GM12878 (cell line): Measurements from ENCODE around the gene PITPNM3. TPM values are rescaled to one million over a fixed set of nuclear protein-coding genes. Genes with fewer than 3 reads are reported as not detected.

Source experiments
- ATAC-seq: fragments of 200-7000 bp; cut with Tn5 transposase; 3 replicates; pipeline ENCODE4 v1.9.1; 2020; ENCODE audit warnings: mild to moderate bottlenecking, moderate library complexity
- BruUV-seq: library from RNA; stranded (reverse); fragments of 400-500 nt; replicated peaks from 2 replicates; lab custom pipeline; 2021; lab: Mats Ljungman, UMichigan
- CTCF ChIA-PET: fragments of 300-600 bp; sonication (Branson Sonifier 250); formaldehyde crosslinking; extraction: SDS; loops from one replicate; lab custom pipeline; 2021; ENCODE audit warnings: inconsistent platforms; lab: Yijun Ruan, JAX
- POLR2A ChIA-PET: fragments of 350-600 bp; formaldehyde crosslinking; extraction: SDS; loops from one replicate; lab custom pipeline; 2021; ENCODE audit warnings: inconsistent platforms; lab: Charles Lee
- RAD21 ChIA-PET: fragments of 300-600 bp; sonication (Branson Sonifier 250); formaldehyde crosslinking; loops from one replicate; lab custom pipeline; 2023; ENCODE audit warnings: antibody characterized with exemption; ENCODE audit not compliant: unreplicated experiment; lab: Charles Lee
- SMC1A ChIA-PET: fragments of 300-600 bp; sonication (Branson Sonifier 250); formaldehyde crosslinking; loops from one replicate; lab custom pipeline; 2023; ENCODE audit not compliant: unreplicated experiment, uncharacterized antibody; lab: Charles Lee
- DNase-seq: peaks from one replicate; pipeline ENCODE4 v3.0.0-alpha.2; 2011; ENCODE audit warnings: low read depth, low spot score
- FAIRE-seq: peaks from 3 replicates; lab custom pipeline; 2011; peaks lifted over from hg19 to GRCh38; lab: Jason Lieb, UNC
- H2AFZ ChIP-seq: 2 replicates; pipeline ENCODE4 v1.6.0; 2011; ENCODE audit warnings: low read depth, low read length, control low read depth; ENCODE audit not compliant: control insufficient read depth
- H3K27ac ChIP-seq: 2 replicates; pipeline ENCODE4 v1.5.1; 2011; ENCODE audit warnings: control low read depth; ENCODE audit not compliant: control insufficient read depth, insufficient read depth
- H3K27me3 ChIP-seq, 2 experiments: replicated peaks in 1 of 2; 2 replicates each; pipeline versions ENCODE4 v1.6.0 to v1.6.1; 2011; ENCODE audit warnings: low read length in 1 of 2; ENCODE audit not compliant: control insufficient read depth in 2 of 2, insufficient read depth in 2 of 2
- H3K36me3 ChIP-seq, 2 experiments: 2 replicates each; pipeline ENCODE4 v1.5.1; 2011; ENCODE audit warnings: low read length in 1 of 2; ENCODE audit not compliant: control insufficient read depth in 2 of 2, insufficient read depth in 2 of 2
- H3K4me1 ChIP-seq: 2 replicates; pipeline ENCODE4 v1.6.1; 2011; ENCODE audit warnings: mild to moderate bottlenecking, low read length, moderate library complexity, mixed read lengths; ENCODE audit not compliant: control insufficient read depth, insufficient read depth
- H3K4me2 ChIP-seq: 2 replicates; pipeline ENCODE4 v1.6.0; 2011; ENCODE audit warnings: control low read depth; ENCODE audit not compliant: control insufficient read depth, insufficient read depth
- H3K4me3 ChIP-seq: fragments of 200-600 bp; sonication (generic); 2 replicates; pipeline ENCODE4 v1.5.1; 2016
- H3K79me2 ChIP-seq: 2 replicates; pipeline ENCODE4 v1.6.0; 2011; ENCODE audit warnings: low read length; ENCODE audit not compliant: control insufficient read depth, insufficient read depth
- H3K9ac ChIP-seq: 2 replicates; pipeline ENCODE4 v1.8.0; 2011; ENCODE audit warnings: low read length, control low read depth, mixed read lengths; ENCODE audit not compliant: control insufficient read depth, insufficient read depth
- H3K9me3 ChIP-seq: replicated peaks from 3 replicates; pipeline ENCODE4 v1.5.1; 2011; ENCODE audit warnings: mild to moderate bottlenecking, low read length; ENCODE audit not compliant: control insufficient read depth, insufficient read depth
- H4K20me1 ChIP-seq: 2 replicates; pipeline ENCODE4 v1.6.0; 2011; ENCODE audit not compliant: control insufficient read depth, insufficient read depth
- ATF7 ChIP-seq: fragments of 450-650 bp; IDR thresholded peaks from 2 replicates; pipeline ENCODE4 v1.6.1; 2016; ENCODE audit warnings: low read depth, mild to moderate bottlenecking
- BHLHE40 ChIP-seq, 2 experiments: fragments of 450-650 bp in 1 of 2; IDR thresholded peaks; 2 replicates each; pipeline ENCODE4 v1.6.1; 2011 to 2017; ENCODE audit warnings: low read depth in 2 of 2, borderline replicate concordance in 1 of 2, improper control_type of control experiment in 1 of 2, low read length in 1 of 2, mild to moderate bottlenecking in 1 of 2
- E2F4 ChIP-seq: IDR thresholded peaks from 2 replicates; pipeline ENCODE4 v1.6.1; 2012; ENCODE audit warnings: low read depth, low read length, improper control_type of control experiment
- MXI1 ChIP-seq: fragments of 150-350 bp; IDR thresholded peaks from 2 replicates; pipeline ENCODE4 v1.6.1; 2011; ENCODE audit warnings: low read depth, mild to moderate bottlenecking, inconsistent platforms, low read length, improper control_type of control experiment
- NR2C2 ChIP-seq: IDR thresholded peaks from 2 replicates; pipeline ENCODE4 v1.6.1; 2011; ENCODE audit warnings: borderline replicate concordance, low read depth; ENCODE audit not compliant: control insufficient read depth, insufficient read length
- RAD21 ChIP-seq: IDR thresholded peaks from 2 replicates; pipeline ENCODE4 v1.6.1; 2011; ENCODE audit warnings: mild to moderate bottlenecking, low read depth, low read length, moderate library complexity; ENCODE audit not compliant: insufficient read depth
- SMC3 ChIP-seq: IDR thresholded peaks from 2 replicates; pipeline ENCODE4 v1.6.1; 2011; ENCODE audit warnings: low read length, improper control_type of control experiment, borderline replicate concordance
- TARDBP ChIP-seq: IDR thresholded peaks from 2 replicates; pipeline ENCODE4 v1.6.1; 2016; ENCODE audit warnings: borderline replicate concordance
- TCF12 ChIP-seq: IDR thresholded peaks from 2 replicates; pipeline ENCODE4 v1.6.1; 2011; ENCODE audit warnings: low read depth, mild to moderate bottlenecking, low read length
- WGBS: methylation state at CpG from one replicate; pipeline ENCODE4 v1.1.6; 2016; ENCODE audit warnings: low lambda C conversion rate; ENCODE audit not compliant: insufficient replicate concordance, insufficient coverage; ENCODE audit errors: missing lambda C conversion rate; 5-methylcytosine and 5-hydroxymethylcytosine counted together
- in situ Hi-C: fragments of 300-500 bp; cut with MboI; formaldehyde crosslinking; loops from 9 replicates; pipeline ENCODE4 v1.14.3; 2018; ENCODE audit warnings: mixed read lengths
- intact Hi-C: fragments of 100-400 bp; cut with micrococcal nuclease; formaldehyde crosslinking; loops from one replicate; pipeline ENCODE4 v1.14.2; 2022; ENCODE audit not compliant: unreplicated experiment
- polyA plus RNA-seq, 11 experiments: library from polyadenylated mRNA; depleted of rRNA in 4 of 11; unstranded in 6 of 11; stranded (reverse) in 5 of 11; fragments of >200 nt; fragmentation: Nextera tagmentation in 4 of 11; fragmentation: Illumina TruSeq in 1 of 11; extraction: Ambion mirVana in 4 of 11; extraction: Trizol in 1 of 11; gene quantifications; 1 replicate in 1 of 11; 2 replicates in 10 of 11; pipeline versions ENCODE4 v1.2.1 to v1.2.3, GENCODE V29; 2011 to 2016; ENCODE audit warnings: inconsistent platforms in 2 of 11, missing spikeins in 2 of 11, low read depth in 1 of 11
- total RNA-seq, 4 experiments: library from RNA; depleted of rRNA in 3 of 4; stranded (reverse); fragments of >200 nt in 3 of 4; fragmentation: Illumina TruSeq in 1 of 4; extraction: Trizol in 1 of 4; gene quantifications; 2 replicates each; pipeline versions ENCODE4 v1.2.1 to v1.2.3, GENCODE V29; 2013 to 2021
- TF ChIP-seq, protein P1 (sequence below): fragments of 150-350 bp; IDR thresholded peaks from 2 replicates; pipeline ENCODE4 v1.6.1; 2016; ENCODE audit warnings: low read depth, low read length
- TF ChIP-seq, protein P2 (sequence below), 3 experiments: IDR thresholded peaks in 2 of 3; conservative IDR thresholded peaks in 1 of 3; 2 replicates each; pipeline ENCODE4 v1.5.1; 2011; ENCODE audit warnings: low read depth in 3 of 3, low read length in 3 of 3, mild to moderate bottlenecking in 3 of 3, control low read depth in 2 of 3, moderate library complexity in 2 of 3, inconsistent platforms in 1 of 3, mixed read lengths in 1 of 3; ENCODE audit not compliant: control insufficient read depth in 2 of 3, insufficient read depth in 1 of 3; ENCODE audit errors: extremely low read depth in 1 of 3
- TF ChIP-seq, protein P3 (sequence below): fragments of 450-650 bp; IDR thresholded peaks from 2 replicates; pipeline ENCODE4 v1.6.1; 2017; ENCODE audit warnings: mild to moderate bottlenecking

PITPNM3 gene
- total and polyA plus RNA-seq, 10 of the 15 experiments (the other 5 are each of a cell fraction or from before 2014, with no cell fraction given), result 0.02 to 0.49 (median 0.19) TPM; not detected in 1

DNA sequence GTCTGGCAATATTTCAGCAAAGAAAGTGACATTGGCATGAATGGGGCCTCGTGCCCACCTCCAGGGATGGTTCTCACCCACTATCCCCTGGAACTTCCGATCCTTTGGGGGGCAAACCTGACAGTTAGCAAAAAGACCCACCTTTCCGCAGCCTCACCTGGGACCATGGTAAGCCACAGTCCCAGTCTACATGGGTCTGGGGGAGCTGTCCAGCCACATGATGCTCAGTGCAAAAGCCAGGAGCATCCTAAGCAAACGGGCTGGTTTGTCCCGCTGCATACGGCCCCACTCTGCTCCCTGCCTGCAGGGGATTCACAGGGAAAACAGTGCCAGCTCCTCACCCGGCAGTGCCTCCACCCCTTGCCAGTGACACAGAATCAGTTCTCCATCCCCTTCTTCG, 140.7 kb downstream of the PITPNM3 start (continued):
- TF ChIP-seq, protein P1, sequence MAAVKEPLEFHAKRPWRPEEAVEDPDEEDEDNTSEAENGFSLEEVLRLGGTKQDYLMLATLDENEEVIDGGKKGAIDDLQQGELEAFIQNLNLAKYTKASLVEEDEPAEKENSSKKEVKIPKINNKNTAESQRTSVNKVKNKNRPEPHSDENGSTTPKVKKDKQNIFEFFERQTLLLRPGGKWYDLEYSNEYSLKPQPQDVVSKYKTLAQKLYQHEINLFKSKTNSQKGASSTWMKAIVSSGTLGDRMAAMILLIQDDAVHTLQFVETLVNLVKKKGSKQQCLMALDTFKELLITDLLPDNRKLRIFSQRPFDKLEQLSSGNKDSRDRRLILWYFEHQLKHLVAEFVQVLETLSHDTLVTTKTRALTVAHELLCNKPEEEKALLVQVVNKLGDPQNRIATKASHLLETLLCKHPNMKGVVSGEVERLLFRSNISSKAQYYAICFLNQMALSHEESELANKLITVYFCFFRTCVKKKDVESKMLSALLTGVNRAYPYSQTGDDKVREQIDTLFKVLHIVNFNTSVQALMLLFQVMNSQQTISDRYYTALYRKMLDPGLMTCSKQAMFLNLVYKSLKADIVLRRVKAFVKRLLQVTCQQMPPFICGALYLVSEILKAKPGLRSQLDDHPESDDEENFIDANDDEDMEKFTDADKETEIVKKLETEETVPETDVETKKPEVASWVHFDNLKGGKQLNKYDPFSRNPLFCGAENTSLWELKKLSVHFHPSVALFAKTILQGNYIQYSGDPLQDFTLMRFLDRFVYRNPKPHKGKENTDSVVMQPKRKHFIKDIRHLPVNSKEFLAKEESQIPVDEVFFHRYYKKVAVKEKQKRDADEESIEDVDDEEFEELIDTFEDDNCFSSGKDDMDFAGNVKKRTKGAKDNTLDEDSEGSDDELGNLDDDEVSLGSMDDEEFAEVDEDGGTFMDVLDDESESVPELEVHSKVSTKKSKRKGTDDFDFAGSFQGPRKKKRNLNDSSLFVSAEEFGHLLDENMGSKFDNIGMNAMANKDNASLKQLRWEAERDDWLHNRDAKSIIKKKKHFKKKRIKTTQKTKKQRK, result no peak

DNA sequence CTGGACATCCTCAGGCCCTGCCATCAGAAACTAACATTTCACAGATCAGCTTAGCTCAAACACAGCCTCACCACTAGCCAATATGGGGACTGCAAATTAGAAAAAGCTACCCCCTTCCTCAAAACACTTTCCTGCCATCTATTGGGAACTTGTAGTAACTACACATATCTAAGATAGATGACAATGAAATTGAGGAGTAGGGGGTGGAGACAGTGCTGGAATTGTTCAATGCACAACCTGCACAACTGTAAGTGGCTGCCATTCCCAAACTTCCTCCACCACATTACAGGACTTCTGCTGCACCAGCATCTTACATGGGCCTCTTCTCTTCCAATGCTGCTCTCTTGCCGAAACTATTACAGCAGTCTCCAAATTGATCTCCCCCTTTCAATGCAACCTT, 143.3 kb downstream of the PITPNM3 start:
- Histone ChIP-seq H3K9me3 (no peaks in the 10 kb centered on the region), H3K4me1 (no peaks in the 10 kb centered on the region), H3K27me3 (no peaks in the 10 kb centered on the region), H3K4me3 (no peak overlapping the region), H3K4me2 (no peak overlapping the region), H2AFZ (no peak overlapping the region), H3K79me2 (no peaks in the 10 kb centered on the region), H4K20me1 (no peaks in the 10 kb centered on the region)
- BruUV-seq, result no TSS peak
- RAD21 ChIA-PET, result interaction anchor here (0.6 to 0.7 kb wide), 2 partner anchors 24 to 707 kb away, joined by 3 to 4 read pairs; no protein-coding TSS in a partner anchor
- DNase-seq, result no peak
- CTCF ChIA-PET, result interaction anchor here (0.7 to 1.7 kb wide), 8 partner anchors 11 to 827 kb away, joined by 3 to 4 read pairs (median 3); no protein-coding TSS in a partner anchor
- intact Hi-C loops, result no loop called here
- FAIRE-seq, result peak; percentile 66
- TF ChIP-seq NR2C2 (no peak), MXI1 (no peak), SMC3 (peak; percentile 49; the same call in 1 of the 2 replicates), ATF7 (no peak), TCF12 (no peak), RAD21 (peak; percentile 69), E2F4 (no peak), TARDBP (no peak), BHLHE40 (IDR thresholded peaks at IDR 0.05; ENCODE audit: borderline replicate concordance in 1 of 2, low read depth in 2 of 2, low read length in 1 of 2) (no peak)
- TF ChIP-seq, protein P2, sequence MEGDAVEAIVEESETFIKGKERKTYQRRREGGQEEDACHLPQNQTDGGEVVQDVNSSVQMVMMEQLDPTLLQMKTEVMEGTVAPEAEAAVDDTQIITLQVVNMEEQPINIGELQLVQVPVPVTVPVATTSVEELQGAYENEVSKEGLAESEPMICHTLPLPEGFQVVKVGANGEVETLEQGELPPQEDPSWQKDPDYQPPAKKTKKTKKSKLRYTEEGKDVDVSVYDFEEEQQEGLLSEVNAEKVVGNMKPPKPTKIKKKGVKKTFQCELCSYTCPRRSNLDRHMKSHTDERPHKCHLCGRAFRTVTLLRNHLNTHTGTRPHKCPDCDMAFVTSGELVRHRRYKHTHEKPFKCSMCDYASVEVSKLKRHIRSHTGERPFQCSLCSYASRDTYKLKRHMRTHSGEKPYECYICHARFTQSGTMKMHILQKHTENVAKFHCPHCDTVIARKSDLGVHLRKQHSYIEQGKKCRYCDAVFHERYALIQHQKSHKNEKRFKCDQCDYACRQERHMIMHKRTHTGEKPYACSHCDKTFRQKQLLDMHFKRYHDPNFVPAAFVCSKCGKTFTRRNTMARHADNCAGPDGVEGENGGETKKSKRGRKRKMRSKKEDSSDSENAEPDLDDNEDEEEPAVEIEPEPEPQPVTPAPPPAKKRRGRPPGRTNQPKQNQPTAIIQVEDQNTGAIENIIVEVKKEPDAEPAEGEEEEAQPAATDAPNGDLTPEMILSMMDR (IDR thresholded peaks at IDR 0.05 in 2 of 3, conservative IDR thresholded peaks at IDR 0.05 in 1 of 3; ENCODE audit: control insufficient read depth in 2 of 3, extremely low read depth in 1 of 3, insufficient read depth in 1 of 3, low read depth in 3 of 3, low read length in 3 of 3), result peak; percentile 39 to 57 (median 57); a peak in 5 of 6 replicates
- TF ChIP-seq, protein P3, sequence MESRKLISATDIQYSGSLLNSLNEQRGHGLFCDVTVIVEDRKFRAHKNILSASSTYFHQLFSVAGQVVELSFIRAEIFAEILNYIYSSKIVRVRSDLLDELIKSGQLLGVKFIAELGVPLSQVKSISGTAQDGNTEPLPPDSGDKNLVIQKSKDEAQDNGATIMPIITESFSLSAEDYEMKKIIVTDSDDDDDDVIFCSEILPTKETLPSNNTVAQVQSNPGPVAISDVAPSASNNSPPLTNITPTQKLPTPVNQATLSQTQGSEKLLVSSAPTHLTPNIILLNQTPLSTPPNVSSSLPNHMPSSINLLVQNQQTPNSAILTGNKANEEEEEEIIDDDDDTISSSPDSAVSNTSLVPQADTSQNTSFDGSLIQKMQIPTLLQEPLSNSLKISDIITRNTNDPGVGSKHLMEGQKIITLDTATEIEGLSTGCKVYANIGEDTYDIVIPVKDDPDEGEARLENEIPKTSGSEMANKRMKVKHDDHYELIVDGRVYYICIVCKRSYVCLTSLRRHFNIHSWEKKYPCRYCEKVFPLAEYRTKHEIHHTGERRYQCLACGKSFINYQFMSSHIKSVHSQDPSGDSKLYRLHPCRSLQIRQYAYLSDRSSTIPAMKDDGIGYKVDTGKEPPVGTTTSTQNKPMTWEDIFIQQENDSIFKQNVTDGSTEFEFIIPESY, result no peak
- TF ChIP-seq, all 136 proteins: peak for 3
- Histone ChIP-seq H3K9ac (no peak overlapping the region), H3K27ac (no peak overlapping the region), H3K36me3 (no peaks in the 10 kb centered on the region)
- peak; percentile 71 for ATAC-seq
- ChIA-PET SMC1A (interaction anchor here (0.7 kb wide), 2 partner anchors 707 to 802 kb away, joined by 3 read pairs; no protein-coding TSS in a partner anchor), POLR2A (no interaction called here)
- in situ Hi-C loops, result loop anchor here (25.0 kb wide), 1 partner anchor 701 kb away; no protein-coding TSS in a partner anchor
- WGBS, result 27% methylated on average over 1 of the region's 1 CpG
